HuH-7.5 (cell line): ENCODE data around the gene WNT3A.
"Not testable (repeated sequence)": the region's sequence is repeated elsewhere in the genome, so short reads cannot be mapped to it uniquely, and the experiment has no call there.

ENCODE experiments used
- DNase-seq: peaks from one replicate; pipeline ENCODE4 v3.0.0; 2011; ENCODE audit warnings: low spot score

Gene WNT3A

GRCh38 chr1:228006786-228007048 lies at the start of gene WNT3A:
TSS of gene WNT3A (plus strand) at chr1:228006998. CDS start at chr1:228007129, 131 bp downstream.
- no peak for DNase-seq

- DNase-seq, result no peak
These were observed 48.0 kb upstream of the WNT3A start for GRCh38 chr1:227958617-227959324.

GRCh38 chr1:227959325-227959860 lies 47.4 kb upstream of the WNT3A start:
- DNase-seq, result no peak

- DNase-seq, result no peak
These were observed 44.9 kb upstream of the WNT3A start for GRCh38 chr1:227961651-227962466.

GRCh38 chr1:227966733-227967132 lies 40.1 kb upstream of the WNT3A start:
- DNase-seq, result not testable (repeated sequence)

GRCh38 chr1:227967815-227968214 lies 39.0 kb upstream of the WNT3A start:
- DNase-seq, result not testable (repeated sequence)

GRCh38 chr1:227970076-227970995 lies 36.5 kb upstream of the WNT3A start:
- not testable (repeated sequence) for DNase-seq

- not testable (repeated sequence) for DNase-seq
These were observed 35.6 kb upstream of the WNT3A start for GRCh38 chr1:227971216-227971615.

GRCh38 chr1:227971643-227972282 lies 35.0 kb upstream of the WNT3A start:
- not testable (repeated sequence) for DNase-seq

- DNase-seq, result not testable (repeated sequence)
These were observed 34.5 kb upstream of the WNT3A start for GRCh38 chr1:227972283-227972679.

- not testable (repeated sequence) for DNase-seq
These were observed 33.9 kb upstream of the WNT3A start for GRCh38 chr1:227972843-227973374.

- DNase-seq, result not testable (repeated sequence)
These were observed 33.0 kb upstream of the WNT3A start for GRCh38 chr1:227973724-227974288.

GRCh38 chr1:227975583-227976283 lies 31.1 kb upstream of the WNT3A start:
- DNase-seq, result not testable (repeated sequence)

- DNase-seq, result no peak
These were observed 19.6 kb upstream of the WNT3A start for GRCh38 chr1:227987181-227987580.

GRCh38 chr1:227994632-227995300 lies 12.0 kb upstream of the WNT3A start:
- DNase-seq, result no peak

GRCh38 chr1:227996187-227996950 lies 10.4 kb upstream of the WNT3A start:
- no peak for DNase-seq

GRCh38 chr1:227998374-227999055 lies 8.3 kb upstream of the WNT3A start:
- DNase-seq, result no peak
